Prostate gland (tissue), 2 donors: ENCODE results near the gene SELENOW. TPM values are rescaled to one million over a fixed set of nuclear protein-coding genes. Genes with fewer than 3 reads are reported as not detected.
"Not testable (repeated sequence)": the region's sequence is repeated elsewhere in the genome, so short reads cannot be mapped to it uniquely, and the experiment has no call there.

Experiments
- DNase-seq: peaks from one replicate; pipeline ENCODE4 v3.0.0-alpha.2; 2019; ENCODE audit warnings: low spot score
- H3K27ac ChIP-seq, 2 donors: fragments of 200-600 bp; sonication (generic); 2 replicates each; pipeline ENCODE4 v1.5.1; 2017 to 2019
- H3K27me3 ChIP-seq: fragments of 200-600 bp; sonication (generic); replicated peaks from 2 replicates; pipeline ENCODE4 v1.5.1; 2019; ENCODE audit not compliant: insufficient read depth
- H3K36me3 ChIP-seq, 2 donors: fragments of 200-600 bp; sonication (generic); 1 replicate in 1 of 2; 2 replicates in 1 of 2; pipeline versions ENCODE4 v1.5.1 to v1.8.1; 2017 to 2019
- H3K4me1 ChIP-seq: fragments of 200-600 bp; sonication (generic); replicated peaks from 2 replicates; pipeline ENCODE4 v1.5.1; 2019
- H3K4me3 ChIP-seq, 2 donors: fragments of 200-600 bp; sonication (generic); 2 replicates each; pipeline ENCODE4 v1.5.1; 2017 to 2019
- H3K9me3 ChIP-seq: fragments of 200-600 bp; sonication (generic); 2 replicates; pipeline ENCODE4 v1.5.1; 2017
- POLR2A ChIP-seq: fragments of 450-650 bp; IDR thresholded peaks from one replicate; pipeline ENCODE4 v1.6.1; 2016; ENCODE audit warnings: antibody characterized with exemption, mild to moderate bottlenecking
- POLR2AphosphoS5 ChIP-seq: sonication (generic); formaldehyde crosslinking; IDR thresholded peaks from one replicate; pipeline ENCODE4 v1.6.1; 2017; ENCODE audit warnings: antibody characterized with exemption
- WGBS: methylation state at CpG from one replicate; pipeline ENCODE4 v1.1.5; 2018; 5-methylcytosine and 5-hydroxymethylcytosine counted together
- intact Hi-C: fragments of 100-400 bp; cut with DNase I; formaldehyde crosslinking; loops from one replicate; pipeline ENCODE4 v1.14.2; 2022
- total RNA-seq, 2 donors: library from RNA; depleted of rRNA; stranded (reverse); fragments of >200 nt; gene quantifications; one replicate each; pipeline ENCODE4 v1.1.0, GENCODE V29; 2016
- TF ChIP-seq, protein P1 (sequence below), 4 experiments: fragments of 200-600 bp in 2 of 4; fragments of 450-650 bp in 2 of 4; sonication (generic) in 2 of 4; IDR thresholded peaks; 1 replicate in 3 of 4; 2 replicates in 1 of 4; pipeline ENCODE4 v1.5.1; 2016 to 2019; ENCODE audit warnings: antibody characterized with exemption in 4 of 4, mild to moderate bottlenecking in 2 of 4, moderate library complexity in 2 of 4

Gene SELENOW
- total RNA-seq, 2 donors from 2014 or later = 301 to 565 TPM

GRCh38 chr19:47762151-47762550 lies 16.4 kb upstream of the SELENOW start:
- intact Hi-C loops = no loop called here
- no peaks in the 10 kb centered on the region for H3K9me3 ChIP-seq
- no peak overlapping the region for H3K27ac ChIP-seq
- TF ChIP-seq POLR2AphosphoS5 = no peak
- TF ChIP-seq, protein P1, sequence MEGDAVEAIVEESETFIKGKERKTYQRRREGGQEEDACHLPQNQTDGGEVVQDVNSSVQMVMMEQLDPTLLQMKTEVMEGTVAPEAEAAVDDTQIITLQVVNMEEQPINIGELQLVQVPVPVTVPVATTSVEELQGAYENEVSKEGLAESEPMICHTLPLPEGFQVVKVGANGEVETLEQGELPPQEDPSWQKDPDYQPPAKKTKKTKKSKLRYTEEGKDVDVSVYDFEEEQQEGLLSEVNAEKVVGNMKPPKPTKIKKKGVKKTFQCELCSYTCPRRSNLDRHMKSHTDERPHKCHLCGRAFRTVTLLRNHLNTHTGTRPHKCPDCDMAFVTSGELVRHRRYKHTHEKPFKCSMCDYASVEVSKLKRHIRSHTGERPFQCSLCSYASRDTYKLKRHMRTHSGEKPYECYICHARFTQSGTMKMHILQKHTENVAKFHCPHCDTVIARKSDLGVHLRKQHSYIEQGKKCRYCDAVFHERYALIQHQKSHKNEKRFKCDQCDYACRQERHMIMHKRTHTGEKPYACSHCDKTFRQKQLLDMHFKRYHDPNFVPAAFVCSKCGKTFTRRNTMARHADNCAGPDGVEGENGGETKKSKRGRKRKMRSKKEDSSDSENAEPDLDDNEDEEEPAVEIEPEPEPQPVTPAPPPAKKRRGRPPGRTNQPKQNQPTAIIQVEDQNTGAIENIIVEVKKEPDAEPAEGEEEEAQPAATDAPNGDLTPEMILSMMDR (IDR thresholded peaks at IDR 0.05) = no peak
- no peak for TF ChIP-seq POLR2A
- no peak overlapping the region for H3K4me3 ChIP-seq
- no peaks in the 10 kb centered on the region for H3K4me1 ChIP-seq
- H3K27me3 ChIP-seq = no peaks in the 10 kb centered on the region
- no peak for DNase-seq
- peaks cover 0 to 2% of the 10 kb centered on the region in 2 donors for H3K36me3 ChIP-seq
- WGBS = 52% methylated on average over 3 of the region's 3 CpGs

DNA sequence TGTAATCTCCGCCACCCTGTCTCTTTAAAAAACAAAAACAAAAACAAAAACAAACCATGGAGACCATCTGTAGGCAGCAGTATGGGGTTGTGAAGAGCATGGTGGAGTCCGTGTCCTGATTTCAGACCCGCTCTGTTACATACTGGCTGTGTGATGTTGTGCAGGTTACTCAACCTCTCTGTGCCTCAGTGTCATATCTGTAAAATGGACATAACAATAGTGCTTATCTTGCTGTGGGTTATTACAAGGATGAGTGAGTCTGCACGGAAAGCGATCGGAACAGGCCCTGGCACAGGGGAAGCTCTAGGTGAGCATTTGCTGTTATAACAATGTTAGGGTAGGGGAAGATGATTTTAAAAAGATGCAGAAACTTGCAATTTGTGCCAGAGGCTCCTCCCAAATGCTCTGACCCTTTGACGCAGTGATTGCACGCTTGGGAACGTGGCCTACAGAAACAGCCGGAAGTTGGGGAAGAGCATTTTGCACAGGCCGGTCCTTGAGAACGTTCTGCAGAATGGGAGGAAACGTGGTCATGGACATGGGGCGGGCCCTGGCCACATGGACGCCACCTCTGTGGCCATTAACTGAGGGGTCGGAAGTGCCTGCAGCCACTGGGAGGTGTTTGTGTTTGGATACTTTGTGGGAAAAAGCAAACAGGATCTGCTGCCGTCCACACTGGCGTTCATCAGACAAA lies 15.7 kb upstream of the SELENOW start:
- TF ChIP-seq, protein P1 (IDR thresholded peaks at IDR 0.05) = no peak
- peak; percentile 29 for TF ChIP-seq POLR2AphosphoS5
- no peak overlapping the region for H3K27ac ChIP-seq
- no peaks in the 10 kb centered on the region for H3K9me3 ChIP-seq
- no peak overlapping the region for H3K4me3 ChIP-seq
- no peak for DNase-seq
- H3K4me1 ChIP-seq = no peaks in the 10 kb centered on the region
- intact Hi-C loops = no loop called here
- no peaks in the 10 kb centered on the region for H3K27me3 ChIP-seq
- H3K36me3 ChIP-seq = no peaks in the 10 kb centered on the region
- 64% methylated on average over 18 of the region's 18 CpGs for WGBS

DNA sequence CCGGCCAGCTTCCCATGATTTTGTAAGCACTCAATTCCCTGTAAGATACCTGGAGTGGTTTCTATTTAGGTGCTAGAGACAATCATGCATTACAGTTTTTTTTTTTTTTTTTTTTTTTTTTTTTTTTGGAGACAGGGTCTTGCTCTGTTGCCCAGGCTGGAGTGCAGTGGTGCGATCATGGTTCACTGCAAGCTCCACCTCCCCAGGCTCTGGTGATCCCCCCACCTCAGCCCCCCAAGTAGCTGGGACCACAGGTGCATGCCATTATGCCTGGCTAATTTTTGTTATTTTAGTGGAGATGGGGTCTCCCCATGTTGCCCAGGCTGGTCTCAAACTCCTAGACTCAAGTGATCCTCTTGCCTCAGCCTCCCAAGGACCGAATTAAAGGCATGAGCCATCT lies 13.8 kb upstream of the SELENOW start:
- 90% methylated on average over 3 of the region's 3 CpGs for WGBS
- H3K36me3 ChIP-seq, H3K4me3 ChIP-seq, H3K27ac ChIP-seq, H3K9me3 ChIP-seq, DNase-seq, H3K27me3 ChIP-seq, H3K4me1 ChIP-seq, intact Hi-C loops: not testable (repeated sequence)

DNA sequence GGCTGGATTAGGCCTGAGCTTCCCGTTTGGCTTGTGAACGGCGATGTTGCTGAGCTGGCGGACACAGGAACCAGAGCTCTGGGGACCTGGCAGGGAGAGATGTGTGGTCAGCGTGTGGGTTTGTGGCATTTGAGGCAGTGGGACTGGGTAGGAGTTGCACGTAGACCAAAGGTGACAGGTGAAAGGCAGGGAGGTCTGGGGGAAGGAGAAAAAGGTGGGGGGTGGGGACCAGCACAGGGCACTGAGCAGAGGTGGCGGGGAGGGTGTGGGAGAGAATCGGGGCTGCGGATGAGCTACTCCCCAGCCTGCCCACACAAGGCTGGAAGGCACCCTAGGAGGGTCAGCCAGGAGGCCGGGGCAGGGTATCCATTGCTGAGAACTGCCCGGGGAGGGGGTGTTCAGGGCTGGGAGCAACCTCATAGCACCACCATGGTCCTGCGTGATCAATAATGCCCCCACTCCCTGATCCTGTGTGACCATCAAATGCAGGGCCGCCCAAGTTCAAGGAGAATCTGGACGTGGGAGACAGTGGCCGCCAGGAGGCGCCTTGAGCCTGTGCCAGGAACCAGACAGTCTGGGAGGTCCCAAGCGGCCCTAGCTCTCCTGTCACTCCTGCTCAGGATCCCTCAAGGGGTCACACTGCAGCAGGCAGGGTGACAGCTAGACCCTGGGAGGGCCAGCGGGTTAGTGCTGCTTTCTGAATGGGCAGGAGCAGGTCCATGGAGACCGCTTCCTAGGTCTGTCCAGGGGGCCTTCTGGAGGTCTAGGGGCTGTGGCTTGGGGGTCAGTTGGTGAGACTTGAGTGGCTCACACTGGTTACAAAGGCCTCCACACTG lies 12.8 kb upstream of the SELENOW start:
- intact Hi-C loops = loop anchor here (2.0 kb wide), 1 partner anchor 23 kb away; no protein-coding TSS in a partner anchor
- no peaks in the 10 kb centered on the region for H3K9me3 ChIP-seq
- H3K4me1 ChIP-seq = no peaks in the 10 kb centered on the region
- H3K36me3 ChIP-seq = no peaks in the 10 kb centered on the region
- peak; percentile 44 for DNase-seq
- no peak overlapping the region for H3K27ac ChIP-seq
- H3K4me3 ChIP-seq = no peak overlapping the region
- H3K27me3 ChIP-seq = no peaks in the 10 kb centered on the region
- 37% methylated on average over 17 of the region's 19 CpGs for WGBS
- TF ChIP-seq POLR2AphosphoS5 = no peak
- TF ChIP-seq, protein P1 (IDR thresholded peaks at IDR 0.05) = peak; percentile 21 to 74 (median 71)

GRCh38 chr19:47766359-47766620 lies 12.2 kb upstream of the SELENOW start:
- TF ChIP-seq POLR2AphosphoS5 (no peak), POLR2A (no peak)
- TF ChIP-seq, protein P1 (IDR thresholded peaks at IDR 0.05) = no peak
- Histone ChIP-seq H3K27ac (no peak overlapping the region), H3K4me1 (no peaks in the 10 kb centered on the region), H3K36me3 (no peaks in the 10 kb centered on the region), H3K4me3 (no peak overlapping the region), H3K27me3 (no peaks in the 10 kb centered on the region), H3K9me3 (no peaks in the 10 kb centered on the region)
- intact Hi-C loops = loop anchor here (2.0 kb wide), 1 partner anchor 23 kb away; no protein-coding TSS in a partner anchor
- DNase-seq = no peak
- 74% methylated on average over 7 of the region's 7 CpGs for WGBS
